Mesendoderm (in vitro differentiated cells): ENCODE measurements around the gene TMEM250.

Experiments
- DNase-seq: peaks from one replicate; pipeline ENCODE4 v3.0.0; 2013
- H2AK5ac ChIP-seq: 2 replicates; pipeline ENCODE4 v1.6.1; 2013; ENCODE audit warnings: low read length, inconsistent platforms
- H2BK120ac ChIP-seq: 2 replicates; pipeline ENCODE4 v1.6.1; 2013; ENCODE audit warnings: low read depth, mild to moderate bottlenecking, low read length, moderate library complexity, mixed read lengths
- H2BK15ac ChIP-seq: replicated peaks from 2 replicates; pipeline ENCODE4 v1.6.1; 2013; ENCODE audit warnings: low read depth, mild to moderate bottlenecking, moderate library complexity
- H2BK5ac ChIP-seq: 2 replicates; pipeline ENCODE4 v1.6.1; 2013; ENCODE audit warnings: low read length, inconsistent platforms
- H3K18ac ChIP-seq: 2 replicates; pipeline ENCODE4 v1.6.1; 2013; ENCODE audit warnings: mild to moderate bottlenecking, low read length, mixed read lengths
- H3K23ac ChIP-seq: one replicate; pipeline ENCODE4 v1.6.1; 2013; ENCODE audit warnings: low read length
- H3K27ac ChIP-seq: 2 replicates; pipeline ENCODE4 v1.5.1; 2013; ENCODE audit warnings: low read depth, mild to moderate bottlenecking, inconsistent platforms, low read length, moderate library complexity
- H3K27me3 ChIP-seq: 2 replicates; pipeline ENCODE4 v1.6.1; 2013; ENCODE audit warnings: low read length, control low read depth, mild to moderate bottlenecking, inconsistent platforms; ENCODE audit not compliant: insufficient read depth, poor library complexity
- H3K36me3 ChIP-seq: 2 replicates; pipeline ENCODE4 v1.6.1; 2013; ENCODE audit warnings: low read length, inconsistent platforms; ENCODE audit not compliant: control insufficient read depth, insufficient read depth
- H3K4ac ChIP-seq: one replicate; pipeline ENCODE4 v1.6.1; 2013; ENCODE audit warnings: low read depth, mild to moderate bottlenecking, low read length, moderate library complexity
- H3K4me1 ChIP-seq: 2 replicates; pipeline ENCODE4 v1.6.1; 2013; ENCODE audit warnings: low read depth, low read length, inconsistent platforms; ENCODE audit not compliant: control insufficient read depth
- H3K4me2 ChIP-seq: 2 replicates; pipeline ENCODE4 v1.6.1; 2013; ENCODE audit warnings: low read length
- H3K4me3 ChIP-seq: 2 replicates; pipeline ENCODE4 v1.5.1; 2013; ENCODE audit warnings: mild to moderate bottlenecking, low read length
- H3K56ac ChIP-seq: one replicate; pipeline ENCODE4 v1.6.1; 2013; ENCODE audit warnings: low read length
- H3K79me1 ChIP-seq: 2 replicates; pipeline ENCODE4 v1.6.1; 2013; ENCODE audit warnings: low read length, inconsistent platforms
- H3K79me2 ChIP-seq: 2 replicates; pipeline ENCODE4 v1.6.1; 2013; ENCODE audit warnings: mild to moderate bottlenecking, low read length; ENCODE audit not compliant: control insufficient read depth, insufficient read depth
- H3K9ac ChIP-seq: 2 replicates; pipeline ENCODE4 v1.6.1; 2013; ENCODE audit warnings: low read length, inconsistent platforms
- H4K5ac ChIP-seq: one replicate; pipeline ENCODE4 v1.6.1; 2013; ENCODE audit warnings: low read length
- H4K8ac ChIP-seq: one replicate; pipeline ENCODE4 v1.6.1; 2013; ENCODE audit warnings: low read depth, mild to moderate bottlenecking, control low read depth, low read length, moderate library complexity
- WGBS: extraction: QIAGEN DNeasy Blood & Tissue Kit; methylation state at CpG from one replicate; pipeline ENCODE4 v1.1.7; 2013; ENCODE audit warnings: low lambda C conversion rate, missing lambda C conversion rate; ENCODE audit not compliant: insufficient coverage; ENCODE audit errors: extremely low coverage; 5-methylcytosine and 5-hydroxymethylcytosine counted together

Gene TMEM250

DNA sequence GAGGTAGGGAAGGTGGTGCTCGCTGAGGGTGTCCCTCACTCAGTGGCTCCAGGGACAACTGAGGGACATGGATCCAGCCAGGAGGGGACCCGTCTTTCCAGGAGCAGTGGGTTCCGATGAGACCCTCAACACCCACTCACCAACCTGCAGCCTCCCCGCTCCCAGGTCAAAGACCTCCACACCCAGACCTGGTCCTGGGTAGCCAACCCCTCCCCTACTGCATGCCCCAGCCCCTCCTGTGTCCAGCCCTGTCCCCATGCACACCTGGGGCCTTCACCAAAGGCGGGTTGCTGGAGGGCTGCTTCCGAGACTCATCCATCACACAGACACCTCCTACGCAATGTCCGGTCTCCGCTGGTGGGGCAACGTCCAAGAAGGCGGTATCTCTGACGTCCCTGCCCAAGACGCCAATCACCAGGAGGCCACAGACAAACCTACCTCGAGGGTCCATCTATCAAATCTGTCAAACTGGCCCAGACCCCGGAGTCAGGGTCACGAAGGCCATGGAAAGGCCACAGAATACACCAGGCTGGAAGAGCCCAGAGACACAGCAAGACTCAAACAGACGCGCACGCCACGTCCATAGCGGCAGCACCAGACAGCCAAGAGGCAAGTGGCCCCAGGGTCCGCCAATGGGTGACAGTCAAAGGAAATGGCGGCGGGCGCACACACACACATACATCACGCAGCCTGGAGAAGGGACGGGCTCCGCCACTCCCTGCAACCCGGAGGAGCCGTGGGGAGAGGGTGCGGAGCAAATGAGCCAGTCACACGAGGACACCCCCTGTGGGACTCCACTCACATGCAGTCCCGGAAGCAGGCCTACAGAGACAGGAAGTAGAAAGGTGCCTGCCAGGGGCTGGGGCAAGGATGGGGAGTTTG is 34.4 kb downstream of the TMEM250 start:
- Histone ChIP-seq H3K23ac (no peak overlapping the region), H3K9ac (no peak overlapping the region), H3K4me1 (no peaks in the 10 kb centered on the region), H3K27me3 (no peaks in the 10 kb centered on the region), H3K36me3 (no peaks in the 10 kb centered on the region), H3K18ac (no peak overlapping the region), H2AK5ac (no peak overlapping the region), H4K8ac (no peak overlapping the region), H3K27ac (no peak overlapping the region), H2BK5ac (no peak overlapping the region), H4K5ac (no peak overlapping the region), H3K4me3 (no peak overlapping the region), H3K4ac (no peak overlapping the region), H3K56ac (no peak overlapping the region), H3K79me2 (no peaks in the 10 kb centered on the region), H2BK120ac (no peak overlapping the region), H2BK15ac (no peak overlapping the region), H3K4me2 (no peak overlapping the region), H3K79me1 (no peaks in the 10 kb centered on the region)
- no peak for DNase-seq
- no CpG with 5 or more reads among the region's 33 CpGs for WGBS

GRCh38 chr9:136083558-136084062 is 35.1 kb downstream of the TMEM250 start:
- no peak overlapping the region for H3K4me2 ChIP-seq
- H3K27me3 ChIP-seq: no peaks in the 10 kb centered on the region
- H3K27ac ChIP-seq: no peak overlapping the region
- no peak overlapping the region for H4K5ac ChIP-seq
- H3K23ac ChIP-seq: no peak overlapping the region
- no peaks in the 10 kb centered on the region for H3K36me3 ChIP-seq
- H2AK5ac ChIP-seq: no peak overlapping the region
- no peak overlapping the region for H2BK120ac ChIP-seq
- no peak overlapping the region for H3K9ac ChIP-seq
- no peak overlapping the region for H2BK15ac ChIP-seq
- H3K79me1 ChIP-seq: no peaks in the 10 kb centered on the region
- DNase-seq: no peak
- no peaks in the 10 kb centered on the region for H3K4me1 ChIP-seq
- no peak overlapping the region for H3K4ac ChIP-seq
- H4K8ac ChIP-seq: no peak overlapping the region
- no CpG with 5 or more reads among the region's 24 CpGs for WGBS
- H3K18ac ChIP-seq: no peak overlapping the region
- no peaks in the 10 kb centered on the region for H3K79me2 ChIP-seq
- H2BK5ac ChIP-seq: no peak overlapping the region
- no peak overlapping the region for H3K4me3 ChIP-seq
- no peak overlapping the region for H3K56ac ChIP-seq

DNA sequence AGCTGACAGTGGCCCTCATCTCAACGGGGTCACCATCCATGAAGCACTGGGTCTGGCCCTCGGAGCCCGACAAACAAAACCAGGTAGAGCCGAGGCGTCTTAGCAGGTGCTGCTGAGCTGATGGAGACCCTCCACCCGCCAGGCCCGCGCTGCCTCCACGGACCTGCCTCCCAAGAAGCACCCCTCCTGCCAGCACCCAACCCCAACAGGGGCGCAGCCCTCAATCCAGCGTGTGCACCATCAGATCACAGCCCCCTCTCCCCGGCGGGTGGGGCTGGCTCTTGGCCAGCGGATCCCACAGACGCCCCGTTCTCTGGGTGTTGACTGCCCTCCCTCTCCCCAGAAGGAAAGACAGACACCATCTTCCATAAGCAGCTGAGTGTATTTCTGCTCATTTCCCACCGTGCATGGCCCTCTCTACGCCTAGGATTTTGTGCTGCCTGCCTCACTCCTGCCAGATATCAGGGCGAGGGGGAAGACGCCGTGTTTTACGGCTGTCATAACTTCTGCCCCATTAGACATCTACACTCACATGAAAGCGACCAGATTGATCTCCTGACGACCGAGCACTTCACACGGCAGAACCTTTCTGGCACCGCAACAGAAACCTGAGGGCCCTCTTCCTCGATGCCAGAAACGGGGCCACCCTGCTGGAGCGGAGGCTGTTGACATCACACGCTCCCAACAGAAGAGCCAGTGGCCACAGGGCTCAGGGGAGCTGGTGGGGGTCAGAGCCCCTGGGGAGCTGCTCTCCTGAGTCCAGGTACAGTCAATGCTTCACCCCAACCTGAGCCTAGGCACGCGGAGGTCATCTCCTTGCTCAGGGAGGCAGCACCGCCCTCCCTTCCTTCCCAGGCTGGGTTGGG is 35.9 kb downstream of the TMEM250 start:
- Histone ChIP-seq H3K79me1 (no peaks in the 10 kb centered on the region), H2BK120ac (no peak overlapping the region), H4K5ac (no peak overlapping the region), H3K4me3 (no peak overlapping the region), H3K4me1 (no peaks in the 10 kb centered on the region), H2BK5ac (no peak overlapping the region), H3K27ac (no peak overlapping the region), H3K4ac (no peak overlapping the region), H2BK15ac (no peak overlapping the region), H3K9ac (no peak overlapping the region), H4K8ac (no peak overlapping the region), H3K27me3 (no peaks in the 10 kb centered on the region), H3K23ac (no peak overlapping the region), H2AK5ac (no peak overlapping the region), H3K36me3 (no peaks in the 10 kb centered on the region), H3K4me2 (no peak overlapping the region), H3K18ac (no peak overlapping the region), H3K56ac (no peak overlapping the region), H3K79me2 (no peaks in the 10 kb centered on the region)
- no peak for DNase-seq
- WGBS: no CpG with 5 or more reads among the region's 34 CpGs

GRCh38 chr9:136081826-136082495 is 36.7 kb downstream of the TMEM250 start:
- Histone ChIP-seq H3K4me1 (no peaks in the 10 kb centered on the region), H3K9ac (no peak overlapping the region), H3K79me2 (no peaks in the 10 kb centered on the region), H4K5ac (no peak overlapping the region), H2BK15ac (no peak overlapping the region), H3K36me3 (no peaks in the 10 kb centered on the region), H3K18ac (no peak overlapping the region), H3K27me3 (no peaks in the 10 kb centered on the region), H2BK120ac (no peak overlapping the region), H3K56ac (no peak overlapping the region), H3K27ac (no peak overlapping the region), H3K4ac (no peak overlapping the region), H3K4me3 (no peak overlapping the region), H3K4me2 (no peak overlapping the region), H3K79me1 (no peaks in the 10 kb centered on the region), H2AK5ac (no peak overlapping the region), H4K8ac (no peak overlapping the region), H2BK5ac (no peak overlapping the region), H3K23ac (no peak overlapping the region)
- no CpG with 5 or more reads among the region's 24 CpGs for WGBS
- no peak for DNase-seq

DNA sequence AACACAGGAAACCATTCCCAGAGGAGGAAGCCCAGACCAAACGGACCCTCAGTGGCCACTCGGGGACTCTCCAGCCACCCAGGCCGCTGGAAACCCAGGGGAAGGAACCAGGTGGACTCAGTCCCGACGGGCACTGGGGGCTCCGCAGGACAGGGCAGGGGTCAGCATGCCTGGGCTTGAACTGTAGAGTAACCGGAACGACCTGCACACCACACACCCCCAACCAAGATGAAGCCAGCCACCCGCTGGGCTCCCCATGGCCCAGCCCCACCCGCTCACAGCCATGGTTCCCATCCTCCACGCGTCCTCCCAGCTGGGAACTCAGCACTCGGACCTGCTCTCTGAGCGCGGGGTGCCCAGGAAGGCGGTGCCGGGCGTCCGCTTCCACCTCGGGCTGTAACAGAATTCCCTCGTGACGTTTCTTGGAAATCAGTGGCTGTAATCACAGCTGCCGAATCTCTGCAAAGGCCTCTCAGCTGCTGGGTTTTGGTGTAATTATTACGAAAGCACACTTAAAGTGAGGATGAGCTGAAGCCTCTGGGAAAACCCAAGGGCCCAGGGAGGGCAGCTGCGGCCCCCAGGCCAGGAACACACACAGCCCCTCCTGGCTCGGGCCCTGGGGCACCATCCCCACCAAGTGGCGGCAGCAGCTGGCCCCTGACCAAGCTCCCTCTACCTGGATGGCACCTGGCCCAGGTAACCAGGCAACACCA is 37.4 kb downstream of the TMEM250 start:
- Histone ChIP-seq H3K23ac (no peak overlapping the region), H3K4me3 (no peak overlapping the region), H3K4ac (no peak overlapping the region), H3K27ac (no peak overlapping the region), H2AK5ac (no peak overlapping the region), H3K4me2 (no peak overlapping the region), H3K4me1 (no peaks in the 10 kb centered on the region), H3K18ac (no peak overlapping the region), H3K79me1 (no peaks in the 10 kb centered on the region), H3K79me2 (no peaks in the 10 kb centered on the region), H4K8ac (no peak overlapping the region), H3K36me3 (no peaks in the 10 kb centered on the region), H3K56ac (no peak overlapping the region), H4K5ac (no peak overlapping the region), H3K9ac (no peak overlapping the region), H3K27me3 (no peaks in the 10 kb centered on the region), H2BK15ac (no peak overlapping the region), H2BK5ac (no peak overlapping the region), H2BK120ac (no peak overlapping the region)
- no peak for DNase-seq
- no CpG with 5 or more reads among the region's 27 CpGs for WGBS
